Stimulated activated naive CD8-positive, alpha-beta T cell treated with anti-CD3 and anti-CD28 coated beads, Interleukin-15, amount 100 ng/mL, for 72 hours (primary cell): ENCODE results near the gene EML1.
"Not testable (repeated sequence)": the region's sequence is repeated elsewhere in the genome, so short reads cannot be mapped to it uniquely, and the experiment has no call there.

ENCODE experiments used
- ATAC-seq: fragments of 150-1000 bp; cut with Tn5 transposase; 2 replicates; pipeline ENCODE4 v1.10.0; 2021; ENCODE audit warnings: mild to moderate bottlenecking, moderate library complexity
- DNase-seq, 2 donors: peaks; one replicate each; pipeline ENCODE4 v3.0.0; 2021 to 2022
- H3K27ac Mint-ChIP-seq, 2 donors: one replicate each; pipeline ENCODE4 v1.8.0; 2022; ENCODE audit warnings: mild to moderate bottlenecking in 2 of 2, mixed read lengths in 2 of 2, moderate library complexity in 2 of 2
- H3K27me3 Mint-ChIP-seq: one replicate; pipeline ENCODE4 v1.8.0; 2022; ENCODE audit warnings: mixed read lengths
- H3K4me1 Mint-ChIP-seq: one replicate; pipeline ENCODE4 v1.8.0; 2022; ENCODE audit warnings: mild to moderate bottlenecking, mixed read lengths
- H3K4me3 Mint-ChIP-seq, 2 donors: one replicate each; pipeline ENCODE4 v1.8.0; 2022; ENCODE audit warnings: mild to moderate bottlenecking in 2 of 2, mixed read lengths in 2 of 2, moderate library complexity in 1 of 2
- H3K9me3 Mint-ChIP-seq, 2 donors: one replicate each; pipeline ENCODE4 v1.8.0; 2022; ENCODE audit warnings: mixed read lengths in 2 of 2

Gene EML1

DNA sequence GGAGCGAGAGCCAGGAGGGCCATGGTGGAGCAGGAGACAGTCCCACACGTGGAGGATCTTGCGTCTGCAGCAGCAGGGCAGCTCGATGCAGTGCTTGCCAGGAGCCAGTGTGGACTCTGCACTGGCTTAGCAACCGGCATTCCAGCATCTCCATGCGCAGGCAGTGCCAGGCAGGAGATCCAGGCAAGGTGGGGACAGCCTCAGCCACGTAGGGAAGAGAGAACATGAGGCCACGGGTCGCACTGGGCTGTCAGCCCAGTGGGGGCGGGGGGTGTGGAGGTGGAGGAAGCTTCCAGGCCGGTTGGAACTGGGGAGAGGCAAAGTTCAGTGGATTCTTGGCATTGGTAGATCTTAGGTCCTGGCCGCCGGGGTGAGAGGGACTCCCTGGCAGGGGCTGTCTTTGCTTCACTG is 151.0 kb downstream of the EML1 start:
- no peaks in the 10 kb centered on the region for H3K9me3 Mint-ChIP-seq
- DNase-seq (no peak), ATAC-seq (no peak)
- no peak overlapping the region for H3K4me3 Mint-ChIP-seq
- H3K4me1 Mint-ChIP-seq = peaks cover 13% of the 10 kb centered on the region
- no peak overlapping the region for H3K27ac Mint-ChIP-seq
- peaks cover 33% of the 10 kb centered on the region for H3K27me3 Mint-ChIP-seq

GRCh38 chr14:99945732-99946651 is 152.8 kb downstream of the EML1 start:
- DNase-seq (no peak), ATAC-seq (peak; percentile 64)
- H3K4me1 Mint-ChIP-seq = peaks cover 13% of the 10 kb centered on the region
- H3K27ac Mint-ChIP-seq = no peak overlapping the region
- no peaks in the 10 kb centered on the region for H3K9me3 Mint-ChIP-seq
- H3K27me3 Mint-ChIP-seq = peaks cover 33% of the 10 kb centered on the region
- H3K4me3 Mint-ChIP-seq = peak overlapping the region; percentile 75 to 79

DNA sequence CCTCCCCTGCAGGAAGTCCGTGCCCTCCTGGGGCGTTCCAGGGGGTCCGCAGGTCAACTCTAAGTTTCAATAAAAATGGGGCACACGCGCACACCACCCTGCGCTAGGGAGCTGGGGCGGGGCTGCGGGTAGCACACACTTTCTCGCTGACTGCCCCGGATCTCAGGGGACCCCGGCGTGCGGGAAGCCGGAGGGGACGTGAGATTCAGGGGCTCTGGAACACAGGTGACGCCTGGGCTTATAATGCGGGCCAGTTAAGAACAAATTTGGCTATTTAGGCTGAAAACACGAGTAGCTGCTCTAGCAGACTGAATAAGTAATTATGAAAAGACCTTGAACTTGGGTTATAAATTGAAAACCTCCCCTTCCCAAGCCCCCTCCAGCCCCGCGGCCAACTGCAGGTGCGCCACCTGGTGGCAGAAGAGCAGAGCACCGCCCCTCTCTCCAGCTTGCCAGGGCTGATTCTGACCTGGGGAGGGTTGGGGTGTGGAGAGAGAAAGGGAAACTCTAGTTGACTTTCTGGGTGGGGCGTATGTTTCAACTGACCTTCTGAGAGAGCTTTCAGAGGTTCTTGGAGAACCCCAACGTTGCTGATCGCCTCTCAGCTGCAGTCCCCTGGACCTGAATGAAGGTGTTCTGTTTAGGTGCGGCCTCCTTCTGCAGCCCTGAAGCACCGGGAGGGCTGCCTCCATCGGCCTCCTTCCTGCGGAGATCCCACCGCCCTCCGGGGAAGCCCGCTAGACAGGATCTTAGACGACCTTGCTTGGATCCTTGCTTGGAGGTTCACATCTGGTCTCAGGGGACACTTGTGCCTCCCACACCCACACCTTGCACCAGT is 153.7 kb downstream of the EML1 start:
- ATAC-seq = peak; percentile 87
- Mint-ChIP-seq H3K4me3 (peak overlapping the region; percentile 75 to 79), H3K27me3 (peaks cover 33% of the 10 kb centered on the region), H3K9me3 (no peaks in the 10 kb centered on the region), H3K4me1 (peaks cover 13% of the 10 kb centered on the region), H3K27ac (peak overlapping the region in 1 of 2 donors; percentile 72)
- DNase-seq = peak; percentile 54 to 59

DNA sequence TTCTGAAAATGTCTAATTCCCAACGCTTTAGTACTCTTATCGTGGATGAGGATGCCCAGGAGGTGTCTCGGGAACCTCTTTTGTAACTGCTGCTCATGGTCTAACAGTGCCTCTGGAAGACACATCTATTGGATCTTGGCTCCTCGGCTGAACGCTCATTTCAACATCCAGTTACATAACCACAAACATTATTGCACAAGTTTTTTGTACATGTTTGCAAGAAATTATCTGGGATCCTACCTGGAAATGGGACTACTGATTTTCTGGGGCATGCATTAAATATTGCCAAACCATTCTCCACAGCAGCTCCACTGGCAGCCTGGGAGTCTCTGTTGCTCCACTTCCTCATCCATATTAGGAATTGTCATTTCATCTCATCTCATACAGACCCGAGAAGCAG is 154.5 kb downstream of the EML1 start:
- ATAC-seq (no peak), DNase-seq (no peak)
- Mint-ChIP-seq H3K4me3 (no peak overlapping the region), H3K27ac (no peak overlapping the region), H3K27me3 (peaks cover 33% of the 10 kb centered on the region), H3K9me3 (peaks cover 0 to under 1% of the 10 kb centered on the region in 2 donors), H3K4me1 (peaks cover 13% of the 10 kb centered on the region)

DNA sequence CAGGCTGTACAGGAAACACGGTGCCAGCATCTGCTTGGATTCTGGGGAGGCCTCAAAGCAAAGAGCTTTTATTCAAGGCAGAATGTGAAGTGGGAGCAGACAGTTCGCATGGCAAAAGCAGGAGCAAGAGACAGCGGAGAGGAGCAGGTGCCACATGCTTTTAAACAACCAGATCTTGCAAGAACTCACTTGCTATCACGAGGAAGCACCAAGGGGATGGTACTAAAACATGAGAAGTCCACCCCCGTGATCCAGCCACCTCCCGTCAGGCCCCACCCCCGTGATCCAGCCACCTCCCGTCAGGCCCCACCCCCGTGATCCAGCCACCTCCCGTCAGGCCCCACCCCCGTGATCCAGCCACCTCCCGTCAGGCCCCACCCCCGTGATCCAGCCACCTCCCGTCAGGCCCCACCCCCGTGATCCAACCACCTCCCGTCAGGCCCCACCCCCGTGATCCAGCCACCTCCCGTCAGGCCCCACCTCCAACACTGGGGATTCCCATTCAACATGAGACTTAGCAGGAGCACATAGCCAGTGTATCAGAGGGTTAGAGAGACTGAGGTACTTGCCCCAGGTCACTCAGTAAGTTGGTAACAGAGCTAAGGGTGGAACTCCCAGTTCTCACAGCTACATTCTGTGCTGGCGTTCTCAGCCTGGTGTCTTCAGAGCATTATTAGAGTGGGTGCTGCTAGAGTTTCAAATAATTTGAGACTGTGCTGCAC is 156.0 kb downstream of the EML1 start:
- not testable (repeated sequence) for ATAC-seq, DNase-seq, H3K4me3 Mint-ChIP-seq, H3K9me3 Mint-ChIP-seq, H3K27ac Mint-ChIP-seq
- Mint-ChIP-seq H3K4me1 (peaks cover 13% of the 10 kb centered on the region), H3K27me3 (peaks cover 25% of the 10 kb centered on the region)

GRCh38 chr14:99950181-99950580 is 157.0 kb downstream of the EML1 start:
- H3K27ac Mint-ChIP-seq = no peak overlapping the region
- H3K27me3 Mint-ChIP-seq = peaks cover 24% of the 10 kb centered on the region
- DNase-seq (no peak), ATAC-seq (no peak)
- peaks cover 0 to 9% of the 10 kb centered on the region in 2 donors for H3K9me3 Mint-ChIP-seq
- peaks cover 13% of the 10 kb centered on the region for H3K4me1 Mint-ChIP-seq
- no peak overlapping the region for H3K4me3 Mint-ChIP-seq

- Mint-ChIP-seq H3K4me3 (no peak overlapping the region), H3K27me3 (peaks cover 19% of the 10 kb centered on the region), H3K27ac (no peak overlapping the region), H3K4me1 (peaks cover 12% of the 10 kb centered on the region), H3K9me3 (peaks cover 0 to 9% of the 10 kb centered on the region in 2 donors)
- ATAC-seq (no peak), DNase-seq (no peak)
These were observed 157.9 kb downstream of the EML1 start for GRCh38 chr14:99951085-99951484.

GRCh38 chr14:99952039-99952438 is 158.8 kb downstream of the EML1 start:
- no peak overlapping the region for H3K27ac Mint-ChIP-seq
- H3K9me3 Mint-ChIP-seq = peaks cover 0 to 9% of the 10 kb centered on the region in 2 donors
- ATAC-seq (no peak), DNase-seq (no peak)
- peaks cover 10% of the 10 kb centered on the region for H3K27me3 Mint-ChIP-seq
- H3K4me3 Mint-ChIP-seq = no peak overlapping the region
- peaks cover 2% of the 10 kb centered on the region for H3K4me1 Mint-ChIP-seq

DNA sequence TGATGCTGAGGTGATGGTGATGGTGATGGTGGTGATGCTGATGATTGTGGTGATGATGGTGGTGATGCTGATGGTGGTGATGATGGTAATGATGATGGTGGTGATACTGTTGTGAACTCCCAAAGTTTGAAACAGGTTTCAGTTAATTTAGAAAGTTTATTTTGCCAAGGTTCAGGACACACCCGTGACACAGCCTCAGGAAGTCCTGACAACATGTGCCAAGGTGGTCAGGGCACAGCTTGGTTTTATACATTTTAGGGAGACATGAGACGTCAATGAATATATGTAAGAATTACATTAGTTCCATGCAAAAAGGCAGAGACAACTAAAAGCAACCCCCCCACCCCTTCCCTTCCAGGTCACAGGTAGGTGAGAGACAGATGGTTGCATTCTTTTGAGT is 159.2 kb downstream of the EML1 start:
- peaks cover 8% of the 10 kb centered on the region for H3K27me3 Mint-ChIP-seq
- H3K27ac Mint-ChIP-seq = peak overlapping the region in 1 of 2 donors; percentile 92
- no peaks in the 10 kb centered on the region for H3K4me1 Mint-ChIP-seq
- peaks cover 0 to 9% of the 10 kb centered on the region in 2 donors for H3K9me3 Mint-ChIP-seq
- no peak for ATAC-seq
- H3K4me3 Mint-ChIP-seq = no peak overlapping the region
- no peak for DNase-seq

DNA sequence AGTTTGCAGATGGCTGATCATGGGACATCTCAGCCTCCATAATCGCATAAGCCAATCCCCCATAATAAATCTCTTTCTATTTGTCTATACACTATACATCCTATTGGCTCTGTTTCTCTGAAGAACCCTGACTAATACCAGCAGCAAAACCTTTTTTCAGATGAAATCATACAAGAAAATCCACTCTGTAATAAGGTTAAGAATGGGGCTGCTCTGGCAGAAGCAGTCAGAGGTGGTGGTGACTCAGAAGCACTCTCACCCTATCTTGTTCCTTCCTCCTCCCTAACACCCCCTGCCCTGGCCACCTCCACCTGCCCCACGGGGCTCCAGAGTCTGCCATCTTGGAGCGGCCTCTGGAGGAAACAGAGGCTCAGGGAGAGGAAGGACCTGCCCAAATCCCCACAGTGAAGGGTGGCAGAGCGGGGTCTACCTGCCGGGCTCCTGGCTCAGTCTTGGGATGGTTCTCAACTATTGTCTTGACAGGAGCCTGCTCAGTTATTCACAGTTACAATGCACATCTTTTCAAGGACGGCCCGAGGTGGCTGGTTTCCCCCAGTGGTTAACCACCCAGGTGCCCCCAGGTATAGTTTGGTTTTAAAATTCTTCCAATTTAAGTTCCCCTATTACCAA is 162.7 kb downstream of the EML1 start:
- H3K27ac Mint-ChIP-seq = no peak overlapping the region
- DNase-seq (no peak), ATAC-seq (no peak)
- peaks cover 0 to 9% of the 10 kb centered on the region in 2 donors for H3K9me3 Mint-ChIP-seq
- H3K27me3 Mint-ChIP-seq = peaks cover 34% of the 10 kb centered on the region
- H3K4me3 Mint-ChIP-seq = no peak overlapping the region
- no peaks in the 10 kb centered on the region for H3K4me1 Mint-ChIP-seq

- Mint-ChIP-seq H3K27me3 (peaks cover 44% of the 10 kb centered on the region), H3K4me3 (no peak overlapping the region), H3K27ac (no peak overlapping the region), H3K4me1 (no peaks in the 10 kb centered on the region), H3K9me3 (peaks cover 0 to 1% of the 10 kb centered on the region in 2 donors)
- ATAC-seq (no peak), DNase-seq (no peak)
These were observed 165.2 kb downstream of the EML1 start for GRCh38 chr14:99958380-99958779.

GRCh38 chr14:99961826-99962518 is 168.8 kb downstream of the EML1 start:
- Mint-ChIP-seq H3K27me3 (peaks cover 45% of the 10 kb centered on the region), H3K27ac (no peak overlapping the region), H3K9me3 (no peaks in the 10 kb centered on the region), H3K4me1 (no peaks in the 10 kb centered on the region), H3K4me3 (no peak overlapping the region)
- DNase-seq (no peak), ATAC-seq (no peak)

DNA sequence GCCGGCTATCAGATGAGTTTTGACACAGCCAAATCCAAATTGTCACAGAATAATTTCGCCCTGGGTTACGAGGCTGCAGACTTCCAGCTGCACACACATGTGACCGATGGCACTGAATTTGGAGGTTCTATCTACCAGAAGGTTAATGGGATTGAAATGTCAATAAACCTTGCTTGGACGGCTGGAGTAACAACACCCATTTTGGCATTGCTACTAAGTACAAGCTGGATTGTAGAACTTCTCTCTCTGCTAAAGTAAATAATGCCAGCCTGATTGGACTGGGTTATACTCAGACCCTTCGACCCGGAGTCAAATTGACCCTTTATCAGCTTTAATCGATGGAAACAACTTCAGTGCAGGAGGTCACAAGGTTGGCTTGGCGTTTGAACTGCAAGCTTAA is 171.8 kb downstream of the EML1 start:
- Mint-ChIP-seq H3K27me3 (peaks cover 42% of the 10 kb centered on the region), H3K4me1 (peaks cover 14% of the 10 kb centered on the region), H3K27ac (no peak overlapping the region), H3K4me3 (no peak overlapping the region), H3K9me3 (no peaks in the 10 kb centered on the region)
- DNase-seq (no peak), ATAC-seq (no peak)

GRCh38 chr14:99966037-99966835 is 173.0 kb downstream of the EML1 start:
- DNase-seq (no peak), ATAC-seq (no peak)

More at GRCh38 chr14:99966037-99966835, 173.0 kb downstream of the EML1 start:
- no peak overlapping the region for H3K27ac Mint-ChIP-seq
- H3K4me1 Mint-ChIP-seq = peaks cover 19% of the 10 kb centered on the region
- H3K9me3 Mint-ChIP-seq = no peaks in the 10 kb centered on the region
- no peak overlapping the region for H3K4me3 Mint-ChIP-seq
- H3K27me3 Mint-ChIP-seq = peaks cover 41% of the 10 kb centered on the region
